DND-41 (cell line): ENCODE measurements around the gene GABBR2.

Experiments
- ATAC-seq: fragments of 200-7000 bp; cut with Tn5 transposase; 3 replicates; pipeline ENCODE4 v1.9.1; 2021; ENCODE audit warnings: low read depth; ENCODE audit not compliant: insufficient read depth
- DNase-seq: peaks from one replicate; pipeline ENCODE4 v3.0.0-alpha.2; 2020
- H2AFZ ChIP-seq: 2 replicates; pipeline ENCODE4 v1.6.0; 2012; ENCODE audit warnings: low read depth, low read length
- H3K27ac ChIP-seq: 2 replicates; pipeline ENCODE4 v1.5.1; 2012; ENCODE audit warnings: low read length, inconsistent platforms
- H3K27me3 ChIP-seq: fragments of 200-600 bp; sonication (generic); 2 replicates; pipeline ENCODE4 v1.6.0; 2012; ENCODE audit warnings: low read length, mild to moderate bottlenecking, inconsistent platforms; ENCODE audit not compliant: insufficient read depth, poor library complexity
- H3K36me3 ChIP-seq: 2 replicates; pipeline ENCODE4 v1.5.1; 2012; ENCODE audit warnings: low read length, inconsistent platforms; ENCODE audit not compliant: insufficient read depth
- H3K4me1 ChIP-seq: 2 replicates; pipeline ENCODE4 v1.5.1; 2012; ENCODE audit warnings: mild to moderate bottlenecking, low read length; ENCODE audit not compliant: insufficient read depth
- H3K4me2 ChIP-seq: 2 replicates; pipeline ENCODE4 v1.6.0; 2012; ENCODE audit warnings: mild to moderate bottlenecking, moderate library complexity, low read length, inconsistent platforms; ENCODE audit not compliant: insufficient read depth
- H3K4me3 ChIP-seq, 2 experiments: fragments of 200-600 bp in 1 of 2; shearing (Covaris generic) in 1 of 2; 2 replicates each; pipeline ENCODE4 v1.5.1; 2012 to 2016; ENCODE audit warnings: inconsistent platforms in 2 of 2, low read length in 2 of 2, mild to moderate bottlenecking in 2 of 2, low read depth in 1 of 2, moderate library complexity in 1 of 2
- H3K79me2 ChIP-seq: 2 replicates; pipeline ENCODE4 v1.6.0; 2012; ENCODE audit warnings: low read length, inconsistent platforms; ENCODE audit not compliant: insufficient read depth
- H3K9ac ChIP-seq: 2 replicates; pipeline ENCODE4 v1.6.0; 2012; ENCODE audit warnings: low read depth, mild to moderate bottlenecking, inconsistent platforms, low read length, moderate library complexity
- H3K9me3 ChIP-seq: 2 replicates; pipeline ENCODE4 v1.5.1; 2012; ENCODE audit warnings: low read length, moderate library complexity, mild to moderate bottlenecking, inconsistent platforms; ENCODE audit not compliant: insufficient read depth, severe bottlenecking
- H4K20me1 ChIP-seq: 2 replicates; pipeline ENCODE4 v1.6.0; 2012; ENCODE audit warnings: low read length; ENCODE audit not compliant: insufficient read depth
- EZH2 ChIP-seq: IDR thresholded peaks from 3 replicates; pipeline ENCODE4 v1.6.1; 2012; ENCODE audit warnings: borderline replicate concordance, low read depth, mild to moderate bottlenecking, moderate library complexity, low read length, inconsistent platforms; ENCODE audit not compliant: severe bottlenecking
- TF ChIP-seq, protein P1 (sequence below): IDR thresholded peaks from 2 replicates; pipeline ENCODE4 v1.5.1; 2012; ENCODE audit warnings: borderline replicate concordance, low read length, moderate library complexity, mild to moderate bottlenecking; ENCODE audit not compliant: poor library complexity, severe bottlenecking; ENCODE audit errors: extremely low read depth

GABBR2 gene

DNA sequence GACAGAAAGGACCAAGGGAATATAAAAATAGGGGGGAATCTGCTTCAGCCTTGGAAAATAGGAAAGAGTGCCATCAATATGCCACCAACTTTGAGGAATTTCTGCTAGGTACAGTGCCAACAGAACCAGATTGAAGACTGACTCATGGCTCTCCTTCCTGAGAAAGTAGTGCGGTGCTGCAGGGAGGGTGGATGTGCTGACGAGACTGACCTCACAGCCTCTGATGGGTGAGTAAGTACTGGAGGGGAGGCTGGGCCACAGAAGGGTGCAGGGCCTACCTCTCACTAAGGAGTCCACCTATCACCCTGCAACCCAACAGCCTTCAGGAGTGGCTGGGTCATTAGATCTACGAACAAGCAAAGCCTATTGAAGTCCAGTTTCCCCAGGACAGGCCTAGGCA is 187.6 kb downstream of the GABBR2 start:
- Histone ChIP-seq H3K36me3 (no peaks in the 10 kb centered on the region), H3K4me2 (no peak overlapping the region), H3K9ac (no peak overlapping the region), H3K4me1 (no peaks in the 10 kb centered on the region), H3K27ac (no peak overlapping the region), H3K4me3 (no peak overlapping the region), H3K79me2 (no peaks in the 10 kb centered on the region), H3K9me3 (no peaks in the 10 kb centered on the region), H2AFZ (no peak overlapping the region), H4K20me1 (no peaks in the 10 kb centered on the region), H3K27me3 (no peaks in the 10 kb centered on the region)
- DNase-seq, result no peak
- ATAC-seq, result no peak
- TF ChIP-seq, protein P1, sequence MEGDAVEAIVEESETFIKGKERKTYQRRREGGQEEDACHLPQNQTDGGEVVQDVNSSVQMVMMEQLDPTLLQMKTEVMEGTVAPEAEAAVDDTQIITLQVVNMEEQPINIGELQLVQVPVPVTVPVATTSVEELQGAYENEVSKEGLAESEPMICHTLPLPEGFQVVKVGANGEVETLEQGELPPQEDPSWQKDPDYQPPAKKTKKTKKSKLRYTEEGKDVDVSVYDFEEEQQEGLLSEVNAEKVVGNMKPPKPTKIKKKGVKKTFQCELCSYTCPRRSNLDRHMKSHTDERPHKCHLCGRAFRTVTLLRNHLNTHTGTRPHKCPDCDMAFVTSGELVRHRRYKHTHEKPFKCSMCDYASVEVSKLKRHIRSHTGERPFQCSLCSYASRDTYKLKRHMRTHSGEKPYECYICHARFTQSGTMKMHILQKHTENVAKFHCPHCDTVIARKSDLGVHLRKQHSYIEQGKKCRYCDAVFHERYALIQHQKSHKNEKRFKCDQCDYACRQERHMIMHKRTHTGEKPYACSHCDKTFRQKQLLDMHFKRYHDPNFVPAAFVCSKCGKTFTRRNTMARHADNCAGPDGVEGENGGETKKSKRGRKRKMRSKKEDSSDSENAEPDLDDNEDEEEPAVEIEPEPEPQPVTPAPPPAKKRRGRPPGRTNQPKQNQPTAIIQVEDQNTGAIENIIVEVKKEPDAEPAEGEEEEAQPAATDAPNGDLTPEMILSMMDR, result no peak
- TF ChIP-seq EZH2, result no peak

DNA sequence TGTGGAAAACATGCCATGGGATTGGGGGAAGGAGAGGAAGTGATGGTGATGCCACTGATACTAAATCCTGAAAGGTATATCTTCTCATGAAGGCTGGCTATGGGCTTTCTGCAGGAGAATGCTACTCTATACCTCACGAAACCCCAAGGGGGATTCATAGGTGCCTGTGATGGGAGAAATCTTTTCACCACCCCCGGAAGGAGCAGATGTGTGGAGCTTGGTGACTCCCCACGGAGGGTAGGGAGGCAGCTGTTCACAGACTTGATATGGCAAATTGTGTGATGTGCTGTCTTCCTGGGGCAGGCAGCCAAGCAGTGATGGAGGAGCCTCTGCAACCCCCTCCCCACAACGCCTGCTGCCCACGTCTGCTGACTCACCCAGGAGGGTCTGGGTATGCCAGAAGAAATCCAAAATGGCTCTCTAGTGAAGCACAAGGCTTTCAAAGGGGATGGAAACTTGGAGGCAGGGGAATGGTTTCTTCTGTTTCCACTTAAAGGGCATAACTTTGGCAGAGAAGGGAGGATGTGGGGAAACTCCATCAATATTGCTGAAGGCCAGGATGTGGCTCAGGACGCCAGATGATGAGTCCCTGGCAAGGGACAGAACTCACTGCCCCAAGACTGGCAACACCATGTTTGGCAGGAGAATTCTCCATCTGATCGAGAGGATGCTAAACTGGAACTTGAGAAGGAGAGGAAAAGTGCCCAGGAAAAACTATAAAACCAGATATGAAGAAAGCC is 188.3 kb downstream of the GABBR2 start:
- Histone ChIP-seq H3K27me3 (no peaks in the 10 kb centered on the region), H3K9me3 (no peaks in the 10 kb centered on the region), H3K4me1 (no peaks in the 10 kb centered on the region), H4K20me1 (no peaks in the 10 kb centered on the region), H3K27ac (no peak overlapping the region), H3K36me3 (no peaks in the 10 kb centered on the region), H3K79me2 (no peaks in the 10 kb centered on the region), H3K4me3 (no peak overlapping the region), H3K9ac (no peak overlapping the region), H2AFZ (no peak overlapping the region), H3K4me2 (no peak overlapping the region)
- TF ChIP-seq EZH2, result no peak
- TF ChIP-seq, protein P1, result no peak
- no peak for ATAC-seq
- DNase-seq, result no peak

DNA sequence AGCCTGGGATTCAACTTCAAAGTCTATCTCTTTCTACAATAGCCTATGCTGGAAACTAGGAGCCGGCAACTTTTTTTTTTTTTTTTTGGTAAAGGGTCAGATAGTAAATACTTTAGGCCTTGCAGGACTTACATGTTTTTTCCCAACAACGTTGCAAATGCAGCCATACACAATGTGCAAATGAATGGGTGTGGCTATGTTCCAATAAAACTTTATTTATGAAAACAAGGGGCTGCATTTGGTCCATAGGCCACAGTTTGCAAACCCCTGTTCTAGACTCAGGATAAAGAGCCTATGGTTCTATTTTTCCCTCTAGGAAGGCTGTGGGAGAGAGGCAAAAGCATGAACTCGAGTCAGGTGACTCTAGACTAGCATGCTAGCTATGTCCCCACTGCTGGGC is 189.1 kb downstream of the GABBR2 start:
- no peaks in the 10 kb centered on the region for H3K9me3 ChIP-seq
- no peak overlapping the region for H3K4me3 ChIP-seq
- H3K4me1 ChIP-seq, result no peaks in the 10 kb centered on the region
- no peak overlapping the region for H3K4me2 ChIP-seq
- H3K79me2 ChIP-seq, result no peaks in the 10 kb centered on the region
- ATAC-seq (no peak), DNase-seq (no peak)
- H3K36me3 ChIP-seq, result no peaks in the 10 kb centered on the region
- H2AFZ ChIP-seq, result no peak overlapping the region
- no peak overlapping the region for H3K27ac ChIP-seq
- TF ChIP-seq, protein P1, result no peak
- TF ChIP-seq EZH2, result no peak
- H3K27me3 ChIP-seq, result no peaks in the 10 kb centered on the region
- no peaks in the 10 kb centered on the region for H4K20me1 ChIP-seq
- H3K9ac ChIP-seq, result no peak overlapping the region
